ENCODE results near the gene PTAR1. TPM values are rescaled to one million over a fixed set of nuclear protein-coding genes. Genes with fewer than 3 reads are reported as not detected.

PTAR1 gene
- 107 and 146 TPM in 2 replicates for total RNA-seq (ENCODE audit: low replicate concordance)

DNA sequence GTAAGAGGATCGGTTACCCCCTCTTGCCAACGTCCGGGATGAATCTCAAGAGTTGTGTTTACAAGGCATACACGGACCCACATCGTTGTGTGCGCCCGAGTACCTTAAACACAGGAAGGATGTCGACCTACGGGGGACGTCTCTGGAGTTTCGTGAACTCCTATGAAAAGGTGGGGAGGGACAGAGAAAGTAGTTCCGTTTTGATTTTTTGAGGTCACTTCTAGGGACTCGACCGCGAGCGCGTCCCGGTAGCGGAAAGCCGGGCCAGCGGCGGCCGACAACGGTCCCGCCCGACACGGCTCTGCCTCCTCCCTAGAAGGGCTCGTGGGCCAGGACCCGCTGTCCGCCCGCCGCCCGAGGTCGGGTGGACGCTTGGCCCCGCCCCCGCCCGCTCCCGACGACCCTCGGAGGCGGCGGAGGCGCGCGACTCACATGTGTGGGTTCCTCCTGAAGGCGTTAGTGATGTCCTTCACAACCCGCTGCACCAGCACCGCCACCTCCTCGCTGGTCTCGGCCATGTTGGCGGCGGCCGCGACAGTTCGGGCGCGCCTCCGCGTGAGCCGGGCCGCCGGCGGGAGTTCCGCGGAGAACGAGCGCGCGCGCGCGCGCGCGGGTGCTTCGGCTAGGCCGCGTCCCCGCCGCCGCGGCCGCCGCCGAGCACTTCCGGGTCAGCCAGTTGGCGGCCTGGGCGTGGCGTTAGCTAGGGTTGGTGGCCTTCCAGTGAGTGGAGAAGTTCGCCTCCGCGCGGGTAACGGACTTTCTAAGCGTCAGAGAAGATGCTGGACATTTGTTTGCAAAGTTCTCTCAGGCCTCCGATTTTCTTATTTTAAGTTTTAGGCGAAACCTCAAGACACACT, at the start of gene PTAR1:
Gene PTAR1 (minus strand): TSS at position 591 of the 857 bp plus-strand sequence. CDS start 73 bp downstream, at position 518.
- Histone ChIP-seq H3K27me3 (no peaks in the 10 kb centered on the region), H3K36me3 (no peaks in the 10 kb centered on the region), H3K4me1 (peaks cover 47% of the 10 kb centered on the region), H3K9ac (peak within 1 kb of the TSS; percentile 78), H2AFZ (replicated peaks) (peak within 1 kb of the TSS; percentile 49), H3F3A (ENCODE audit: low read depth) (peaks cover 43% of the 10 kb centered on the region), H3K4me3 (peak within 1 kb of the TSS; percentile 85), H4K20me1 (ENCODE audit: low read depth) (peaks cover 19% of the 10 kb centered on the region), H3K79me2 (ENCODE audit: low read depth) (peaks cover 48% of the 10 kb centered on the region), H3K4me2 (peak within 1 kb of the TSS; percentile 85), H3K27ac (peak within 1 kb of the TSS; percentile 86), H3K9me3 (ENCODE audit: low read depth) (no peaks in the 10 kb centered on the region)
- Mint-ChIP-seq H3K9me3 (no peaks in the 10 kb centered on the region), H3K36me3 (peaks cover 7% of the 10 kb centered on the region), H3K4me1 (peaks cover 46% of the 10 kb centered on the region), H3K4me3 (peak within 1 kb of the TSS; percentile 97), H3K27ac (peak within 1 kb of the TSS; percentile 99), H3K27me3 (ENCODE audit: insufficient read depth, low read depth) (no peaks in the 10 kb centered on the region)
- DNase-seq (ENCODE audit: low spot score) = peak; percentile 98
- no peak for TF ChIP-seq EZH2 (IDR thresholded peaks at IDR 0.05)
- no peak for TF ChIP-seq CTCF (IDR thresholded peaks at IDR 0.05)
- TF ChIP-seq EZH2phosphoT487 (IDR thresholded peaks at IDR 0.05) = no peak

- DNase-seq (ENCODE audit: low spot score) = peak; percentile 39
- Histone ChIP-seq H3F3A (ENCODE audit: low read depth) (no peaks in the 10 kb centered on the region), H3K79me2 (ENCODE audit: low read depth) (no peaks in the 10 kb centered on the region), H3K36me3 (no peaks in the 10 kb centered on the region), H3K9ac (no peak overlapping the region), H3K4me3 (no peak overlapping the region), H3K4me1 (no peaks in the 10 kb centered on the region), H3K27ac (no peak overlapping the region), H3K27me3 (no peaks in the 10 kb centered on the region), H3K4me2 (no peak overlapping the region), H2AFZ (replicated peaks) (peak overlapping the region; percentile 34), H4K20me1 (ENCODE audit: low read depth) (no peaks in the 10 kb centered on the region), H3K9me3 (ENCODE audit: low read depth) (no peaks in the 10 kb centered on the region)
- no peaks in the 10 kb centered on the region for H3K36me3 Mint-ChIP-seq
- no peaks in the 10 kb centered on the region for H3K9me3 Mint-ChIP-seq
- H3K27me3 Mint-ChIP-seq (ENCODE audit: insufficient read depth, low read depth) = peaks cover 3% of the 10 kb centered on the region
- TF ChIP-seq EZH2phosphoT487 (IDR thresholded peaks at IDR 0.05) = no peak
- no peak for TF ChIP-seq EZH2 (IDR thresholded peaks at IDR 0.05)
- peak; percentile 61 for TF ChIP-seq CTCF (IDR thresholded peaks at IDR 0.05)
- H3K27ac Mint-ChIP-seq = no peak overlapping the region
- no peaks in the 10 kb centered on the region for H3K4me1 Mint-ChIP-seq
- H3K4me3 Mint-ChIP-seq = no peak overlapping the region
Measured at GRCh38 chr9:69809304-69809863, 49.6 kb upstream of the PTAR1 start.

DNA sequence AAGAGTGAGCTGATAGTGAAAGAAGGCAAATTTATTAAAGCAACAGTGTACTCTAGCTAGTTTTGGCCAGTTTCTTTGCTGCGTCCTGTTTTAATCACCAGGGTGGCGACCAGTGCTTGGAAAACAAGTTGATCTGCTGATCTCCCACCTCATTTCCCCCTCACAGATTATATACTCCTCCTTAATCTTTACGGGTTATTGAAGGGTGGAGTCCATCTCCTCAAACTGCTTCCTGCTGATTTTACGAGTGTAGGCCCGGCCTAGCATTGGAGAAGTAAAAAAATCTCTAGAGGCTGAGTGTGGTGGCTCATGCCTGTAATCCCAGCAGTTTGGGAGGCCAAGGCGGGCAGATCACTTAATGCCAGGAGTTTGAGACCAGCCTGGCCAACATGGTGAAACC, 46.8 kb upstream of the PTAR1 start:
- H3K27me3 ChIP-seq = no peaks in the 10 kb centered on the region
- H3K4me2 ChIP-seq = no peak overlapping the region
- H3K27ac ChIP-seq = no peak overlapping the region
- Mint-ChIP-seq H3K27ac (no peak overlapping the region), H3K9me3 (no peaks in the 10 kb centered on the region), H3K4me3 (no peak overlapping the region), H3K36me3 (no peaks in the 10 kb centered on the region), H3K27me3 (ENCODE audit: insufficient read depth, low read depth) (peaks cover 2% of the 10 kb centered on the region), H3K4me1 (no peaks in the 10 kb centered on the region)
- TF ChIP-seq EZH2 (IDR thresholded peaks at IDR 0.05) (no peak), CTCF (IDR thresholded peaks at IDR 0.05) (no peak), EZH2phosphoT487 (IDR thresholded peaks at IDR 0.05) (no peak)
- H3K79me2 ChIP-seq (ENCODE audit: low read depth) = no peaks in the 10 kb centered on the region
- H4K20me1 ChIP-seq (ENCODE audit: low read depth) = no peaks in the 10 kb centered on the region
- H2AFZ ChIP-seq (replicated peaks) = no peak overlapping the region
- no peaks in the 10 kb centered on the region for H3K36me3 ChIP-seq
- H3F3A ChIP-seq (ENCODE audit: low read depth) = no peaks in the 10 kb centered on the region
- no peak overlapping the region for H3K4me3 ChIP-seq
- H3K4me1 ChIP-seq = no peaks in the 10 kb centered on the region
- H3K9ac ChIP-seq = no peak overlapping the region
- no peaks in the 10 kb centered on the region for H3K9me3 ChIP-seq (ENCODE audit: low read depth)
- DNase-seq (ENCODE audit: low spot score) = no peak
